Measurements from ENCODE around the gene CDH23.

GRCh38 chr10:71427246-71427645, 30.5 kb downstream of the CDH23 start:
- TF ChIP-seq CTCF (IDR thresholded peaks at IDR 0.05), result no peak
- no peak for TF ChIP-seq POLR2A (IDR thresholded peaks at IDR 0.05)
- TF ChIP-seq EP300 (IDR thresholded peaks at IDR 0.05; ENCODE audit: low read depth), result no peak

Measured in transverse colon (tissue), 3 donors.